Measurements from ENCODE around the gene DLL1. TPM values are rescaled to one million over a fixed set of nuclear protein-coding genes. Genes with fewer than 3 reads are reported as not detected.

The DLL1 gene
- polyA plus RNA-seq, 1 donor: 39.3 TPM

- WGBS (ENCODE audit: insufficient coverage, low lambda C conversion rate): no CpG with 5 or more reads among the region's 2 CpGs
- Histone ChIP-seq H3K27ac (ENCODE audit: low read length) (no peak overlapping the region), H3K36me3 (ENCODE audit: control insufficient read depth, insufficient read depth, low read length) (peaks cover 6% of the 10 kb centered on the region), H3K9me3 (ENCODE audit: control insufficient read depth, low read depth, low read length) (no peaks in the 10 kb centered on the region), H3K4me3 (ENCODE audit: low read length) (no peak overlapping the region), H3K27me3 (ENCODE audit: control insufficient read depth, insufficient read depth, low read length) (no peaks in the 10 kb centered on the region), H3K4me1 (ENCODE audit: control insufficient read depth, insufficient read depth, low read length) (peaks cover 8% of the 10 kb centered on the region)
- no peak for DNase-seq
Observed at GRCh38 chr6:170312876-170313275, 22.0 kb upstream of the DLL1 start.

GRCh38 chr6:170311696-170312095, 20.8 kb upstream of the DLL1 start:
- peaks cover 2% of the 10 kb centered on the region for H3K36me3 ChIP-seq (ENCODE audit: control insufficient read depth, insufficient read depth, low read length)
- no peaks in the 10 kb centered on the region for H3K9me3 ChIP-seq (ENCODE audit: control insufficient read depth, low read depth, low read length)
- H3K27ac ChIP-seq (ENCODE audit: low read length): no peak overlapping the region
- no peak for DNase-seq
- WGBS (ENCODE audit: insufficient coverage, low lambda C conversion rate): 100% methylated on average over 2 of the region's 5 CpGs
- no peaks in the 10 kb centered on the region for H3K27me3 ChIP-seq (ENCODE audit: control insufficient read depth, insufficient read depth, low read length)
- no peak overlapping the region for H3K4me3 ChIP-seq (ENCODE audit: low read length)
- peaks cover 16% of the 10 kb centered on the region for H3K4me1 ChIP-seq (ENCODE audit: control insufficient read depth, insufficient read depth, low read length)

GRCh38 chr6:170308761-170309160, 17.9 kb upstream of the DLL1 start:
- Histone ChIP-seq H3K27me3 (ENCODE audit: control insufficient read depth, insufficient read depth, low read length) (no peaks in the 10 kb centered on the region), H3K9me3 (ENCODE audit: control insufficient read depth, low read depth, low read length) (no peaks in the 10 kb centered on the region), H3K4me3 (ENCODE audit: low read length) (no peak overlapping the region), H3K4me1 (ENCODE audit: control insufficient read depth, insufficient read depth, low read length) (peaks cover 26% of the 10 kb centered on the region), H3K27ac (ENCODE audit: low read length) (no peak overlapping the region), H3K36me3 (ENCODE audit: control insufficient read depth, insufficient read depth, low read length) (peaks cover 2% of the 10 kb centered on the region)
- no CpG with 5 or more reads among the region's 1 CpG for WGBS (ENCODE audit: insufficient coverage, low lambda C conversion rate)
- DNase-seq: no peak

GRCh38 chr6:170307080-170307545, 16.2 kb upstream of the DLL1 start:
- Histone ChIP-seq H3K27me3 (ENCODE audit: control insufficient read depth, insufficient read depth, low read length) (no peaks in the 10 kb centered on the region), H3K4me1 (ENCODE audit: control insufficient read depth, insufficient read depth, low read length) (peaks cover 26% of the 10 kb centered on the region), H3K4me3 (ENCODE audit: low read length) (peak overlapping the region; percentile 98), H3K9me3 (ENCODE audit: control insufficient read depth, low read depth, low read length) (no peaks in the 10 kb centered on the region), H3K36me3 (ENCODE audit: control insufficient read depth, insufficient read depth, low read length) (no peaks in the 10 kb centered on the region), H3K27ac (ENCODE audit: low read length) (peak overlapping the region; percentile 64)
- no peak for DNase-seq
- WGBS (ENCODE audit: insufficient coverage, low lambda C conversion rate): 67% methylated on average over 1 of the region's 15 CpGs

GRCh38 chr6:170306324-170307079, 15.6 kb upstream of the DLL1 start, which contains the start of gene FAM120B:
Gene FAM120B, plus strand, starts transcription at chr6:170306758. Its CDS starts 10,633 bp downstream, at chr6:170317391.
- H3K27me3 ChIP-seq (ENCODE audit: control insufficient read depth, insufficient read depth, low read length): no peaks in the 10 kb centered on the region
- H3K4me1 ChIP-seq (ENCODE audit: control insufficient read depth, insufficient read depth, low read length): peaks cover 26% of the 10 kb centered on the region
- no peaks in the 10 kb centered on the region for H3K9me3 ChIP-seq (ENCODE audit: control insufficient read depth, low read depth, low read length)
- H3K4me3 ChIP-seq (ENCODE audit: low read length): peak within 1 kb of the TSS; percentile 98
- DNase-seq: peak; percentile 97 to 98
- no peaks in the 10 kb centered on the region for H3K36me3 ChIP-seq (ENCODE audit: control insufficient read depth, insufficient read depth, low read length)
- peak within 1 kb of the TSS; percentile 75 for H3K27ac ChIP-seq (ENCODE audit: low read length)
- no CpG with 5 or more reads among the region's 97 CpGs for WGBS (ENCODE audit: insufficient coverage, low lambda C conversion rate)

GRCh38 chr6:170305805-170306323, 15.0 kb upstream of the DLL1 start:
- Histone ChIP-seq H3K36me3 (ENCODE audit: control insufficient read depth, insufficient read depth, low read length) (no peaks in the 10 kb centered on the region), H3K27me3 (ENCODE audit: control insufficient read depth, insufficient read depth, low read length) (no peaks in the 10 kb centered on the region), H3K27ac (ENCODE audit: low read length) (peak overlapping the region; percentile 75), H3K9me3 (ENCODE audit: control insufficient read depth, low read depth, low read length) (no peaks in the 10 kb centered on the region), H3K4me3 (ENCODE audit: low read length) (peak overlapping the region; percentile 98), H3K4me1 (ENCODE audit: control insufficient read depth, insufficient read depth, low read length) (peaks cover 26% of the 10 kb centered on the region)
- WGBS (ENCODE audit: insufficient coverage, low lambda C conversion rate): no CpG with 5 or more reads among the region's 29 CpGs
- peak in 1 of 2 donors; percentile 78 for DNase-seq

GRCh38 chr6:170301184-170301583, 10.3 kb upstream of the DLL1 start:
- no CpG with 5 or more reads among the region's 1 CpG for WGBS (ENCODE audit: insufficient coverage, low lambda C conversion rate)
- Histone ChIP-seq H3K27me3 (ENCODE audit: control insufficient read depth, insufficient read depth, low read length) (peaks cover 25% of the 10 kb centered on the region), H3K27ac (ENCODE audit: low read length) (no peak overlapping the region), H3K4me3 (ENCODE audit: low read length) (no peak overlapping the region), H3K36me3 (ENCODE audit: control insufficient read depth, insufficient read depth, low read length) (no peaks in the 10 kb centered on the region), H3K9me3 (ENCODE audit: control insufficient read depth, low read depth, low read length) (peaks cover 6% of the 10 kb centered on the region), H3K4me1 (ENCODE audit: control insufficient read depth, insufficient read depth, low read length) (peaks cover 17% of the 10 kb centered on the region)
- no peak for DNase-seq

GRCh38 chr6:170298688-170299087, 7.8 kb upstream of the DLL1 start:
- peaks cover 10% of the 10 kb centered on the region for H3K9me3 ChIP-seq (ENCODE audit: control insufficient read depth, low read depth, low read length)
- WGBS (ENCODE audit: insufficient coverage, low lambda C conversion rate): no CpG with 5 or more reads among the region's 1 CpG
- H3K27ac ChIP-seq (ENCODE audit: low read length): no peak overlapping the region
- H3K27me3 ChIP-seq (ENCODE audit: control insufficient read depth, insufficient read depth, low read length): peaks cover 50% of the 10 kb centered on the region
- H3K36me3 ChIP-seq (ENCODE audit: control insufficient read depth, insufficient read depth, low read length): no peaks in the 10 kb centered on the region
- DNase-seq: no peak
- H3K4me1 ChIP-seq (ENCODE audit: control insufficient read depth, insufficient read depth, low read length): peaks cover 14% of the 10 kb centered on the region
- H3K4me3 ChIP-seq (ENCODE audit: low read length): no peak overlapping the region

- DNase-seq: peak in 1 of 2 donors; percentile 54
- Histone ChIP-seq H3K4me3 (ENCODE audit: low read length) (no peak overlapping the region), H3K27ac (ENCODE audit: low read length) (no peak overlapping the region), H3K36me3 (ENCODE audit: control insufficient read depth, insufficient read depth, low read length) (no peaks in the 10 kb centered on the region), H3K4me1 (ENCODE audit: control insufficient read depth, insufficient read depth, low read length) (peaks cover 14% of the 10 kb centered on the region), H3K27me3 (ENCODE audit: control insufficient read depth, insufficient read depth, low read length) (peaks cover 59% of the 10 kb centered on the region), H3K9me3 (ENCODE audit: control insufficient read depth, low read depth, low read length) (peaks cover 10% of the 10 kb centered on the region)
- WGBS (ENCODE audit: insufficient coverage, low lambda C conversion rate): 36% methylated on average over 3 of the region's 11 CpGs
Observed at GRCh38 chr6:170297576-170298330, 6.9 kb upstream of the DLL1 start.

GRCh38 chr6:170296746-170297575, 6.1 kb upstream of the DLL1 start:
- no CpG with 5 or more reads among the region's 67 CpGs for WGBS (ENCODE audit: insufficient coverage, low lambda C conversion rate)
- Histone ChIP-seq H3K9me3 (ENCODE audit: control insufficient read depth, low read depth, low read length) (peaks cover 11% of the 10 kb centered on the region), H3K27me3 (ENCODE audit: control insufficient read depth, insufficient read depth, low read length) (peaks cover 67% of the 10 kb centered on the region), H3K36me3 (ENCODE audit: control insufficient read depth, insufficient read depth, low read length) (no peaks in the 10 kb centered on the region), H3K27ac (ENCODE audit: low read length) (peak overlapping the region; percentile 11), H3K4me3 (ENCODE audit: low read length) (no peak overlapping the region), H3K4me1 (ENCODE audit: control insufficient read depth, insufficient read depth, low read length) (peaks cover 22% of the 10 kb centered on the region)
- peak in 1 of 2 donors; percentile 61 for DNase-seq

Measured in large intestine (tissue), 3 donors.